ENCODE data around the gene SERTAD3.

DNA sequence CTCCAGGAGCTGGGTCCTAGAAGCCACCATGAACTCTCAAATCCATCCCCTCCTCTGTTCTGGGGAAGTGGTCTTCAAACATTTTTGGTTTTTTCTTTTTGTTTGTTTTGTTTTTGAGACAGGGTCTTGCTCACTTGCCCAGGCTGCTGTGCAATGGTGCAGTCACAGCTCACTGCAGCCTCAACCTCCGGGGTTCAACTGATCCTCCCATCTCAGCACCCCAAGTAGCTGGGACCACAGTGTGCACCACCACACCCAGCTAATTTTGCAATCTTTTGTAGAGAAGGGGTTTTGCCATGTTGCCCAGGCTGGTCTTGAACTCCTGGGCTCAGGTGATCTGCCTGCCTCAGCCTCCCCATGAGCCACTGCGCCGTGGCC lies 14.5 kb upstream of the SERTAD3 start:
- TF ChIP-seq, protein P1, sequence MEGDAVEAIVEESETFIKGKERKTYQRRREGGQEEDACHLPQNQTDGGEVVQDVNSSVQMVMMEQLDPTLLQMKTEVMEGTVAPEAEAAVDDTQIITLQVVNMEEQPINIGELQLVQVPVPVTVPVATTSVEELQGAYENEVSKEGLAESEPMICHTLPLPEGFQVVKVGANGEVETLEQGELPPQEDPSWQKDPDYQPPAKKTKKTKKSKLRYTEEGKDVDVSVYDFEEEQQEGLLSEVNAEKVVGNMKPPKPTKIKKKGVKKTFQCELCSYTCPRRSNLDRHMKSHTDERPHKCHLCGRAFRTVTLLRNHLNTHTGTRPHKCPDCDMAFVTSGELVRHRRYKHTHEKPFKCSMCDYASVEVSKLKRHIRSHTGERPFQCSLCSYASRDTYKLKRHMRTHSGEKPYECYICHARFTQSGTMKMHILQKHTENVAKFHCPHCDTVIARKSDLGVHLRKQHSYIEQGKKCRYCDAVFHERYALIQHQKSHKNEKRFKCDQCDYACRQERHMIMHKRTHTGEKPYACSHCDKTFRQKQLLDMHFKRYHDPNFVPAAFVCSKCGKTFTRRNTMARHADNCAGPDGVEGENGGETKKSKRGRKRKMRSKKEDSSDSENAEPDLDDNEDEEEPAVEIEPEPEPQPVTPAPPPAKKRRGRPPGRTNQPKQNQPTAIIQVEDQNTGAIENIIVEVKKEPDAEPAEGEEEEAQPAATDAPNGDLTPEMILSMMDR (conservative IDR thresholded peaks at IDR 0.05; ENCODE audit: low read depth, low read length), result no peak
- TF ChIP-seq, protein P2, sequence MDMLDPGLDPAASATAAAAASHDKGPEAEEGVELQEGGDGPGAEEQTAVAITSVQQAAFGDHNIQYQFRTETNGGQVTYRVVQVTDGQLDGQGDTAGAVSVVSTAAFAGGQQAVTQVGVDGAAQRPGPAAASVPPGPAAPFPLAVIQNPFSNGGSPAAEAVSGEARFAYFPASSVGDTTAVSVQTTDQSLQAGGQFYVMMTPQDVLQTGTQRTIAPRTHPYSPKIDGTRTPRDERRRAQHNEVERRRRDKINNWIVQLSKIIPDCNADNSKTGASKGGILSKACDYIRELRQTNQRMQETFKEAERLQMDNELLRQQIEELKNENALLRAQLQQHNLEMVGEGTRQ (IDR thresholded peaks at IDR 0.05; ENCODE audit: low read depth, low read length), result no peak
- TF ChIP-seq, protein P3, sequence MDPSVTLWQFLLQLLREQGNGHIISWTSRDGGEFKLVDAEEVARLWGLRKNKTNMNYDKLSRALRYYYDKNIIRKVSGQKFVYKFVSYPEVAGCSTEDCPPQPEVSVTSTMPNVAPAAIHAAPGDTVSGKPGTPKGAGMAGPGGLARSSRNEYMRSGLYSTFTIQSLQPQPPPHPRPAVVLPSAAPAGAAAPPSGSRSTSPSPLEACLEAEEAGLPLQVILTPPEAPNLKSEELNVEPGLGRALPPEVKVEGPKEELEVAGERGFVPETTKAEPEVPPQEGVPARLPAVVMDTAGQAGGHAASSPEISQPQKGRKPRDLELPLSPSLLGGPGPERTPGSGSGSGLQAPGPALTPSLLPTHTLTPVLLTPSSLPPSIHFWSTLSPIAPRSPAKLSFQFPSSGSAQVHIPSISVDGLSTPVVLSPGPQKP (IDR thresholded peaks at IDR 0.05; ENCODE audit: borderline replicate concordance, low read depth, low read length), result no peak
- TF ChIP-seq RFX5 (IDR thresholded peaks at IDR 0.05; ENCODE audit: low read depth, low read length), result no peak
- TF ChIP-seq MAZ (IDR thresholded peaks at IDR 0.05; ENCODE audit: borderline replicate concordance, low read depth, low read length), result no peak
- TF ChIP-seq CEBPB (IDR thresholded peaks at IDR 0.05; ENCODE audit: low read depth, low read length), result no peak
- no peak for TF ChIP-seq MAFK (IDR thresholded peaks at IDR 0.05; ENCODE audit: low read depth, low read length)
- TF ChIP-seq SMC3 (IDR thresholded peaks at IDR 0.05; ENCODE audit: low read depth, low read length), result no peak
- no peak for TF ChIP-seq POLR2A (IDR thresholded peaks at IDR 0.05; ENCODE audit: low read depth, low read length)

Data from IMR-90 (cell line).